Inflammatory macrophage treated with lipopolysaccharide for 4 hours (primary cell): Measurements from ENCODE around the gene MEI1.
"Not testable (repeated sequence)": the region's sequence is repeated elsewhere in the genome, so short reads cannot be mapped to it uniquely, and the experiment has no call there.

Source experiments
- DNase-seq: peaks from one replicate; pipeline ENCODE4 v3.0.0-alpha.2; 2020

Gene MEI1

DNA sequence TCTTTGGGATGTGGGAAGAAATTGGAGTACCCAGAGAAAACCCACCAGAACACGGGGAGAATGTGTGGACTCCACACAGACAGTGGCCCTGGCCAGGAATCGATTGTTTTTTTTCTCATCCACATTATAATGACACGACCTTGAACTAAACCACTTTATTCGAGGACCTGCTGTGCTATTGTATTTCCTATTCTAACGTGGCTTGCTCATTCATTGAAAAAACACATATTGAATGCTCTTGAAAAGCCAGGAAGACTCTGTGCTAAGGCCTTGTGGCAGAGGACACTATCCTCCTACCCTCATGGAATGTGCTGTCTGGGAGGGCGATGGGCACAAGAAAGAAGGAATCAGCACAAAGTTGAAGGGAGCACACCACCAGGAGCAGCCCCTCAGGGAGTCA, 124.5 kb downstream of the MEI1 start:
- DNase-seq = no peak

DNA sequence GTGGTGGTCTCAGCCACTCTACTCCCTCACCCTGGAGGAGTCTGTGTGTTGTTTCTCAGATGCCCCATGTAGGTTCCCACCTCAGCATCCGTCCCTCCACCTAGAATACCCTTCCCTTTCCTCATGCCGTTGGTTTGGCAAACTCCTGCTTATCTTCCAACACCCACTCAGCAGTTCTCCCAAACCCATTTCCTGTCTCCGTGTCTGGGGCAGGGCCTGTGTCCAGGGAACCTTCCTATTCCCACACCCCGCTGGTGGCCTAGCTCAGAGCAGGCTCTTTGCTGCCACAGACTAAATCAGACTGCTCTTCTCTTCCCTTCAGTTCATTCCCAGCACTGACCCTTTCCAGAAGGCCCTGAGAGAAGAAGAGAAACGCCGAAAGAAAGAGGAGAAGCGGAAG, 126.1 kb downstream of the MEI1 start:
- no peak for DNase-seq

DNA sequence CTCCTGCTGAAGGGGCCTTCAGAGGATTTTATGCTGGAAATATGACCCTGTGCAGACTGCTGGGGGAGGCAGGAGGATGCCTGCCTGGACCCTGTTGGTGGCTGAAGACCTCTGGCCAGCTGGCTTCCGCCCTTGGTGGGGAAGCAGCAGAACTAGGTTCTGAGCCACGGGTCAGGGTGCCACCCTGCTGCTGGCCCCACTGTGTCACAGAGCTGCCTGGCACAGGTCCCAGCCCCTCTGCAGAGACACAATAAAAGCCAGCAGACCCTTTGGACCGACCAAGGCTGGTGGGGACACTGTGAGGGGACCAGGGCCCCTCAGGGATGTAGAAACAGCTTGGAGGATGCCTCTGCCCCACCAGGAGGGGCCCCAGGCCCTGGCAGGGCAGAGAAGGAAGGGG, 126.7 kb downstream of the MEI1 start:
- no peak for DNase-seq

DNA sequence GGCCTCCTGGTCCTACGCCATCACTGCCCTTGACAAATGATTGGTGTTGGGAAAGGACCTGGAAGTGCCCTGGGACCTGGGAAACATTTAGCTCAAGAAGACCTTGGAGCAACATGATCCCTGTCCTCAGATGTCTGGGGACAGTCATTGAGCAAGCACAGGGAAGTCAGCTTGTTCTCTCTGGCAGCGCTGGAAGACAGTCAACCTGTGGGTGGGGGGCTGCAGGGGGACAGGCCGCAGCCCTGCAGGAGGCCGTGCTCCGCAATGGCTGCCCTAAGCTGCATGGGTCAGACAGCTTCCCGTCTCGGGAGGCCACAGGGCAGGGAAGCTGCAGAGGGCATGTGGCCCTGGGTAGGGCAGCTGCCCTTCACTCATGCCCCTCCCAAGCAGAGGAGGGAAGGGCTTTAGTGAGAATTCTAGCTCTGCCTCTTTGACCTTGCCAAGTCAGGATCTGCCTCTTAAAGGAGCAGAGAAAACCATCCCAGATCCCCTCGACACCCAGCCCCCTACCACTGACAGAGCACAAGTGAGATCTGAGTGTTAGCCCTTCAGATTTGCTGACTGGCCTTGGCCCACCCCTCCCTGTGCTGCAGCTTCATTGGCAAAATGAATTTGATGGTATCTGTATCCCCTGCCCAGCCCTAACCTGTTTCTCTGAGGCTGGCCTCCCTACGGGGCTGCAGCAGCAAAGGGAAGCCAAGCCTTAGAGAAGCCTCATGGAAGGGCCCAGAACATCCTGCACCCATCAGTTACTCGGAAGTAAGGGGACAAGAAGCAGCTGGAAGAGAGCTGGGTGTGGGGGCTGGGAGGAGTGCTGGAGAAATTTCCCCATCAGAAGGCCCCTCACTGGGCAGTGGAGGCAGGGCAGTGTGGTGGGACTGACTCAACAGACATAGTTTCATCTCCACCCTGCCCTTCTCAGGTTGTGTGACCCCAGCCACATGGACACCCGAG, 127.4 kb downstream of the MEI1 start:
- no peak for DNase-seq

- no peak for DNase-seq
Measured at GRCh38 chr22:41827671-41828070, 128.4 kb downstream of the MEI1 start.

DNA sequence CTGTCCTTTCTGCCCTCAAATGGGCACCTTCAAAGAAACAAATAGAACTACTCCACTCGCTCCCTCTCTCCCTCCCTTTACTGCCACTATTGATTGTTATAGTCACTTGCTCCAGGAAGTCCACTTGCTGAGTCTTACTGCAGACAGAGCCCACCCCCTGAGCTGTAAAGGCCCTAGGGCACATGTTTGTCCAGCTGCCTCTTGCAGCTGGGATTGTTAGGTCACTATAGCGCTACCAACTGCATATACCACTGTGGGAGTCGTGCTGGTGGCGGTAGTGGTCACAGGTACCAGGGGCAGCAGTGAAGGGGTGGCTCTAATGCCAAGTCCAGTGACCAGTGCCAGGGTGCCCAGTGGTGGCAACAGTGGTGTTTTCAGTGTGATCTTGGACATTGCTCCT, 129.2 kb downstream of the MEI1 start:
- DNase-seq = no peak

DNA sequence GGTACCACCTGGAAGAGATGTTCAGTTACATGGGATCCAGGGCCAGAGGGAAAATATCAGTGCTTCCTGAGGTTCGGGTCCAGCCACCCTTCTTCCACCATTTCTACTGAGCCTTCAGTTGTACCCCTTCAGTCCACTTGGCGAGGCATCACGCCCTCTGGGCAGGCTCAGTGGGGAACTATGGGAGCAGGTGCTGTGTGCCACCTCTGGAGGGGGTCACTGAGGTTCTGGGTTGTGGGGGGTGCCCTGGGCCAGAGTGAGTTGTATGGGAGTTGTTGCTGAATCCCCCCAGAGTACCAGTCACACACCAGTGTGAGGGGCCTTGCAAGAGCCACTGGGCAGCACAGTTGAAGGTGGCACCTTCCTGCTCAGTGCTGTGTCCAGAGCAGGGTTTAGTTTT, 130.9 kb downstream of the MEI1 start:
- no peak for DNase-seq

GRCh38 chr22:41831383-41831782, 132.1 kb downstream of the MEI1 start:
- DNase-seq = peak; percentile 78

- peak; percentile 16 for DNase-seq
Measured at GRCh38 chr22:41831828-41832552, 132.7 kb downstream of the MEI1 start.

DNA sequence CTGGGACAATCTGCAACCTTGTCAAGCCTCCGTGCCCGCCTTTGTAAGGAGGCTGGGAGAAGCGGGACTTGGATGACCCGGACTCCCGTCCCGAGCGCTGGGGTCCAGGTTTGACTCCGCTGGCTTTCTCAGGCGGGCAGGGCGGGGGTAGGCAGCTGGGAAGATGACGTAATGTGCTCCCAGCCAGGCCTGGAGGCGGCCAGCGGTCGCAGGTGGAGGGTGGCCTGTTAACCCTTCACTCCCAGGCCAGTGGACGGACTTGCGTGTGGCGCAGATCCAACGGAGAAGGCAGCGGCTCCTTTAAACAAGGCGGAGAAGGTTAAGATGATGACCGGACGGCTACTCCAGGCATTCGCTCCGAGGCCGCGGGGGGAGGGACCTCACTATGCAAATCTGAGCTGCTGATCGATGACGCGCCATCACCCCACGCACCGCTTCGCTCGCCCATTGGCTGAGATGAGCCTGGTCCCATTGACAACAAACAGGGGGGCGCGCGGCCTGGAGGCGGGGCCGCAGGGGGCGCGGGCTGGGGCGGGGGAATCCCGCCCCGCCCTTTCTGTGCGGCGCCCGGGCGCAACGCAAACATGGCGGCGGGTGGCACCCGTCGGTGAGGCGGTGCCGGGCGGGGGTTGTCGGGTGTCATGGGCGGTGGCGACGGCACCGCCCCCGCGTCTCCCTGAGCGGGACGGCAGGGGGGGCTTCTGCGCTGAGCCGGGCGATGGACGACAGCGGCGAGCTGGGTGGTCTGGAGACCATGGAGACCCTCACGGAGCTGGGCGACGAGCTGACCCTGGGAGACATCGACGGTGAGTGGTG, 133.5 kb downstream of the MEI1 start, which contains the start of gene SREBF2:
Gene SREBF2 (plus strand): TSS at position 553 of the 816 bp plus-strand sequence. CDS start 166 bp downstream, at position 719.
- DNase-seq = peak; percentile 100

DNA sequence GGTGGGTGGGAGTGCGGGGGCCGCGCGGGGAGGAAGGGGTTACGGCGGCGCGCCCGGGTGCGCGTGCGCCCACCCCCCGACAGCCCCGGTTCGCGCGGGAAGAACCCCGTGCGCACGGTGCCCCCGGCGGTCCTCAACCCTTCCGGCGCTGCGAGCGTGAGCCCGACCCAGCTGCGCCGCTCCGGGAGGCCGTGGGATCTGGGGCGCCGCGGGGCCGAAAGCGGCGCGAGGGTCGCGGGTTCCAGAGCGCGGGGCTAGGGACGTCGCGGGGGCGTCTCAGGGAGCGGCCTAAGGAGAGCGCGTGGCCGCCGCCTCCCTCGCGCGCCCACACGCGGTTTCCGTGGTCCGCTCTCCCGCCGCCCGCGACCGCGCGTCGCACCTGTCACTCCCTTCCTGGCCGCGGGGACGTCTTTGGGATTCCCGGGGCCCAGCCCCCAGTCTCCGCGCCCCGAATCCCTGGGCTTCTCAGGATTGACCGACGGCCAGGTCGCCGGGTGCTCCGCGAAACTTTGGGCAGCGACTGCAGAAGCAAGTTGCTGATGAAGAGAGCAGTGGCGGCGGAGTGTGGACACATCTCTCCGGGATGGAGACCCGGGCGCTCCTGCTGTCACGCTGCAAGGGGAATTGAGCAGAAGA, 134.2 kb downstream of the MEI1 start:
- DNase-seq = peak; percentile 26

- no peak for DNase-seq
Measured at GRCh38 chr22:41834005-41834944, 135.0 kb downstream of the MEI1 start.

DNA sequence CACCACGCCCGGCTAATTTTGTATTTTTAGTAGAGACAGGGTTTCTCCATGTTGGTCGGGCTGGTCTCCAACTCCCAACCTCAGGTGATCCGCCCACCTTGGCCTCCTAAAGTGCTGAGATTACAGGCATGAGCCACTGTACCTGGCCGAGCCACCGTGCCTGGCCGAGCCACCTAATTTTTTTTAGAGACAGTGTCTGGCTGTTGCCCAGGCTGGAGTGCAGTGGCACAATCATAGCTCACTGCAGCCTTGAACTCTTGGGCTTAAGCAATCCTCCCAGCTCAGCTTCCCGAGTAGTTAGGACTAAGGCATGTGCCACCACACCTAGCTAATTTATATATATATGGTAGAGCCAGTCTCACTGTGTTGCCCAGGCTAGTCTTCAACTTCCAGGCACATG, 136.2 kb downstream of the MEI1 start:
- not testable (repeated sequence) for DNase-seq

GRCh38 chr22:41836551-41836950, 137.2 kb downstream of the MEI1 start:
- no peak for DNase-seq

GRCh38 chr22:41838842-41839618, 139.7 kb downstream of the MEI1 start:
- no peak for DNase-seq

GRCh38 chr22:41840216-41840615, 140.9 kb downstream of the MEI1 start:
- DNase-seq = no peak

- no peak for DNase-seq
Measured at GRCh38 chr22:41841085-41841712, 141.9 kb downstream of the MEI1 start.

DNA sequence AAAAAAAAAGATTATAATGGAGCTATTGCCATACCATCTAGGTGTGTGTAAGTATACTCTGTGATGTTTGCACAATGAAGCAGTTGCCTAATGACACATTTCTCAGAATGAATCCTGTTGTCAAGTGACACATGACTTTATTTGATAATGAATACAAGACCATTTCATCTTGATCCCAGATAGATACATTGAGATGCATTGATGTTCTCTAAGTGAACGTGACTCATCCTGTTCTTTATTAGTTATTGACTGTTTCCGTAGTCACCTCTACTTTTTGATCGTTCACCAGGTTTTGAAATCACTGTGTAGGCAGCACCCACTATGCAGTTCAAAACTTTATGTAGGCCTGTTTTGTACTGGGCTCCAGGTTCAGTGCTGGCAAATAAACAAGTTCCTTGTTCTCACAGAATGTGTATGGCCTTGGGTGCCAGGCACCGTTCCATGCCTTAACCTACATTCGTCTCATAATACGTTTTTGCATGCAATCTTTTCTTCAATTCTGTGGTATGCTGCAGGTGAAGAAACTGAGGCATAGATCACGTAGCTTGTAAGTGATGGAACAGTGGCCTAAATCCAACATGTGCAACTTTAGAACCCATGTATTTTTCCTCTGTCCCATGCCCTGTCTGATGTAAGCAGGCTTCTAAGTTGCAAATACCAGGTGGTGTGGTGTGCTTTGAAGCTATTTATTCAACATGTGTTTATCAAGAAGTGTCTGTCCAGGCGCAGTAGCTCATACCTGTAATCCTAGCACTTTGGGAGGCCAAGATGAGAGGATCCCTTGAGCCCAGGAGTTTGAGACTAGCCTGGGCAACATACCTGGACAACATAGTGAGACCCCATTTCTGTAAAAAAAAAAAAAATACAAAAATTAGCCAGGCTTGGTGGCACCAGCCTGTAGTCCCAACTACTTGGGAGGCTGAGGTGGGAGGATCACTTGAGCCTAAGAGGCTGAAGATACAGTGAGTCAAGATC, 144.0 kb downstream of the MEI1 start:
- peak; percentile 16 for DNase-seq

- no peak for DNase-seq
Measured at GRCh38 chr22:41844036-41844435, 144.7 kb downstream of the MEI1 start.
